HepG2 (cell line): ENCODE data around the gene PPP2R2D. TPM values are rescaled to one million over a fixed set of nuclear protein-coding genes. Genes with fewer than 3 reads are reported as not detected.

Source experiments
- ATAC-seq: fragments of 200-7000 bp; cut with Tn5 transposase; 3 replicates; pipeline ENCODE4 v1.9.1; 2020; ENCODE audit warnings: mild to moderate bottlenecking, moderate library complexity
- BruUV-seq: library from RNA; stranded (reverse); fragments of 400-500 nt; replicated peaks from 2 replicates; lab custom pipeline; 2021; lab: Mats Ljungman, UMichigan
- CTCF ChIA-PET: fragments of 300-600 bp; formaldehyde crosslinking; extraction: SDS; loops from one replicate; lab custom pipeline; 2021; ENCODE audit warnings: low total read pairs, inconsistent platforms, low intra/inter-chr PET ratio; lab: Yijun Ruan, JAX
- POLR2A ChIA-PET: fragments of 350-600 bp; sonication (Branson Sonifier 250); formaldehyde crosslinking; loops from one replicate; lab custom pipeline; 2020; ENCODE audit warnings: antibody characterized with exemption, inconsistent platforms; lab: Yijun Ruan, JAX
- DNase-seq: peaks from one replicate; pipeline ENCODE4 v3.0.0-alpha.2; 2015; ENCODE audit warnings: low spot score
- FAIRE-seq: peaks from 3 replicates; lab custom pipeline; 2011; peaks lifted over from hg19 to GRCh38; lab: Jason Lieb, UNC
- H2AFZ ChIP-seq: one replicate; pipeline ENCODE4 v1.6.1; 2011; ENCODE audit warnings: low read length, inconsistent platforms
- H3K27ac ChIP-seq: fragments of 300-600 bp; 3 replicates; pipeline ENCODE4 v1.8.0; 2011; ENCODE audit warnings: mixed run types, mild to moderate bottlenecking, mixed read lengths, low read length, inconsistent platforms; ENCODE audit not compliant: insufficient read depth; ENCODE audit errors: extremely low read length
- H3K27me3 ChIP-seq, 2 experiments: fragments of 200-600 bp in 1 of 2; 2 replicates in 1 of 2; 3 replicates in 1 of 2; pipeline versions ENCODE4 v1.6.0 to v1.8.0; 2011; ENCODE audit warnings: low read length in 2 of 2, mild to moderate bottlenecking in 2 of 2, moderate library complexity in 2 of 2, inconsistent platforms in 1 of 2; ENCODE audit not compliant: insufficient read depth in 2 of 2, control insufficient read depth in 1 of 2
- H3K36me3 ChIP-seq, 2 experiments: fragments of 200-600 bp in 1 of 2; replicated peaks in 1 of 2; 2 replicates in 1 of 2; 3 replicates in 1 of 2; pipeline versions ENCODE4 v1.5.1 to v1.8.0; 2011; ENCODE audit warnings: low read length in 2 of 2, inconsistent platforms in 1 of 2; ENCODE audit not compliant: insufficient read depth in 2 of 2, control insufficient read depth in 1 of 2
- H3K4me1 ChIP-seq: 2 replicates; pipeline ENCODE4 v1.5.1; 2012; ENCODE audit warnings: low read length, inconsistent platforms; ENCODE audit not compliant: insufficient read depth
- H3K4me2 ChIP-seq: 2 replicates; pipeline ENCODE4 v1.6.0; 2011; ENCODE audit warnings: low read depth, low read length, inconsistent platforms
- H3K4me3 ChIP-seq, 3 experiments: fragments of 200-600 bp in 1 of 3; sonication (generic), shearing (Covaris generic) in 1 of 3; replicated peaks in 1 of 3; 2 replicates each; pipeline ENCODE4 v1.5.1; 2011 to 2016; ENCODE audit warnings: low read length in 3 of 3, inconsistent platforms in 2 of 3, low read depth in 2 of 3, mild to moderate bottlenecking in 2 of 3, control low read depth in 1 of 3, mixed read lengths in 1 of 3; ENCODE audit not compliant: insufficient read depth in 1 of 3
- H3K79me2 ChIP-seq: one replicate; pipeline ENCODE4 v1.6.1; 2011; ENCODE audit warnings: low read length, inconsistent platforms; ENCODE audit not compliant: insufficient read depth
- H3K9ac ChIP-seq: 2 replicates; pipeline ENCODE4 v1.6.0; 2011; ENCODE audit warnings: mild to moderate bottlenecking, low read depth, low read length, inconsistent platforms; ENCODE audit not compliant: insufficient read depth
- H3K9me3 ChIP-seq: 2 replicates; pipeline ENCODE4 v1.5.1; 2012; ENCODE audit warnings: mild to moderate bottlenecking, low read length
- H4K20me1 ChIP-seq: 2 replicates; pipeline ENCODE4 v1.6.0; 2011; ENCODE audit warnings: inconsistent platforms, mild to moderate bottlenecking, low read length, moderate library complexity; ENCODE audit not compliant: insufficient read depth
- AHR ChIP-seq: IDR thresholded peaks from 2 replicates; pipeline ENCODE4 v1.6.1; 2018; ENCODE audit warnings: missing genetic modification reagents, missing compliant biosample characterization
- BRF2 ChIP-seq: sonication (generic); formaldehyde crosslinking; IDR thresholded peaks from 2 replicates; pipeline ENCODE4 v1.8.1; 2022; ENCODE audit warnings: mild to moderate bottlenecking, missing genetic modification reagents
- EEA1 ChIP-seq: sonication (generic); formaldehyde crosslinking; IDR thresholded peaks from 2 replicates; pipeline ENCODE4 v1.5.1; 2020; ENCODE audit warnings: mild to moderate bottlenecking, missing genetic modification reagents, borderline replicate concordance
- ELK4 ChIP-seq: sonication (generic); formaldehyde crosslinking; IDR thresholded peaks from 2 replicates; pipeline ENCODE4 v1.9.0; 2021; ENCODE audit warnings: missing genetic modification reagents, borderline replicate concordance
- FLYWCH1 ChIP-seq: sonication (generic); formaldehyde crosslinking; IDR thresholded peaks from 2 replicates; pipeline ENCODE4 v1.8.1; 2023; ENCODE audit warnings: mild to moderate bottlenecking, missing genetic modification reagents
- FOSL2 ChIP-seq: sonication (generic); formaldehyde crosslinking; IDR thresholded peaks from 2 replicates; pipeline ENCODE4 v1.4.0; 2020; ENCODE audit warnings: missing genetic modification reagents
- FOXJ3 ChIP-seq: sonication (generic); formaldehyde crosslinking; IDR thresholded peaks from 2 replicates; pipeline ENCODE4 v1.4.0; 2020; ENCODE audit warnings: missing genetic modification reagents, mild to moderate bottlenecking, borderline replicate concordance
- HNRNPUL1 ChIP-seq: fragments of 200-400 bp; formaldehyde crosslinking; IDR thresholded peaks from 2 replicates; pipeline ENCODE4 v1.6.1; 2017; ENCODE audit warnings: low read depth, mild to moderate bottlenecking, low read length, moderate library complexity
- JUNB ChIP-seq: sonication (generic); formaldehyde crosslinking; IDR thresholded peaks from 2 replicates; pipeline ENCODE4 v1.8.0; 2022; ENCODE audit warnings: missing genetic modification reagents, mild to moderate bottlenecking, borderline replicate concordance
- MBD4 ChIP-seq: IDR thresholded peaks from 2 replicates; pipeline ENCODE4 v1.6.1; 2012; ENCODE audit warnings: low read length, inconsistent platforms, borderline replicate concordance
- MNT ChIP-seq: fragments of 450-650 bp; IDR thresholded peaks from 2 replicates; pipeline ENCODE4 v1.6.1; 2016
- NFATC3 ChIP-seq: sonication (generic); formaldehyde crosslinking; IDR thresholded peaks from 2 replicates; pipeline ENCODE4 v1.5.1; 2020; ENCODE audit warnings: mild to moderate bottlenecking, missing genetic modification reagents
- PAWR ChIP-seq: sonication (generic); formaldehyde crosslinking; IDR thresholded peaks from 2 replicates; pipeline ENCODE4 v1.4.0; 2020; ENCODE audit warnings: missing genetic modification reagents, mild to moderate bottlenecking, borderline replicate concordance
- TBL1XR1 ChIP-seq: fragments of 150-350 bp; IDR thresholded peaks from 2 replicates; pipeline ENCODE4 v1.6.1; 2014; ENCODE audit warnings: borderline replicate concordance, low read length; ENCODE audit not compliant: partially characterized antibody
- ZKSCAN1 ChIP-seq: fragments of 150-350 bp; IDR thresholded peaks from 2 replicates; pipeline ENCODE4 v1.6.1; 2014; ENCODE audit warnings: low read length
- ZMYM3 ChIP-seq: sonication (generic); formaldehyde crosslinking; IDR thresholded peaks from 2 replicates; pipeline ENCODE4 v1.5.1; 2020; ENCODE audit warnings: mild to moderate bottlenecking, missing genetic modification reagents
- ZNF790 ChIP-seq: sonication (generic); formaldehyde crosslinking; IDR thresholded peaks from 2 replicates; pipeline ENCODE4 v1.8.0; 2022; ENCODE audit warnings: missing genetic modification reagents, mild to moderate bottlenecking, borderline replicate concordance
- WGBS: methylation state at CpG from one replicate; pipeline ENCODE4 v1.1.6; 2017; ENCODE audit warnings: low lambda C conversion rate; 5-methylcytosine and 5-hydroxymethylcytosine counted together
- in situ Hi-C: cut with HindIII; loops from 2 replicates; pipeline ENCODE4 v1.10.0; 2017; ENCODE audit warnings: low pct_unique_long_range_greater_than_20kb; ENCODE audit not compliant: extremely low pct_ligation_motif_present
- intact Hi-C: fragments of 100-400 bp; cut with micrococcal nuclease; formaldehyde crosslinking; loops from one replicate; pipeline ENCODE4 v1.10.0; 2022; ENCODE audit not compliant: unreplicated experiment
- polyA plus RNA-seq, 8 experiments: library from polyadenylated mRNA; depleted of rRNA in 3 of 8; stranded (reverse) in 7 of 8; unstranded in 1 of 8; fragments of >200 nt; fragmentation: Illumina TruSeq in 4 of 8; extraction: Trizol in 4 of 8; gene quantifications; 2 replicates each; pipeline versions ENCODE4 v1.2.1 to v1.2.3, GENCODE V29; 2011 to 2016; ENCODE audit warnings: low read depth in 4 of 8, missing spikeins in 1 of 8, mixed read lengths in 1 of 8; ENCODE audit not compliant: insufficient read depth in 1 of 8
- total RNA-seq, 5 experiments: library from RNA; depleted of rRNA; stranded (reverse); fragments of >200 nt; fragmentation: Illumina TruSeq; extraction: Trizol; gene quantifications; 2 replicates each; pipeline ENCODE4 v1.2.3, GENCODE V29; 2016; ENCODE audit warnings: low read depth in 1 of 5

PPP2R2D gene
- total and polyA plus RNA-seq, 2 of the 13 experiments (the other 11 are each of a cell fraction or from before 2014, with no cell fraction given): 32.7 to 33.2 TPM

- Histone ChIP-seq H3K27me3 (peaks cover 7 to 59% of the 10 kb centered on the region in 2 experiments), H3K79me2 (no peaks in the 10 kb centered on the region), H2AFZ (no peak overlapping the region), H3K9me3 (no peaks in the 10 kb centered on the region), H3K4me3 (no peak overlapping the region), H3K4me1 (peaks cover 13% of the 10 kb centered on the region; the same call in 1 of the 2 replicates), H3K27ac (no peak overlapping the region), H3K36me3 (no peaks in the 10 kb centered on the region), H3K9ac (no peak overlapping the region), H4K20me1 (no peaks in the 10 kb centered on the region), H3K4me2 (no peak overlapping the region)
- no peak for FAIRE-seq
- 100% methylated on average over 1 of the region's 10 CpGs for WGBS
- no peak for ATAC-seq
- no peak for DNase-seq
- TF ChIP-seq HNRNPUL1 (no peak), MNT (no peak), NFATC3 (CRISPR knock-in tag) (no peak), AHR (CRISPR knock-in tag) (no peak), FOSL2 (no peak), ZKSCAN1 (no peak), BRF2 (CRISPR knock-in tag) (no peak), ELK4 (CRISPR knock-in tag) (no peak), PAWR (no peak), FOXJ3 (CRISPR knock-in tag) (no peak), JUNB (CRISPR knock-in tag) (no peak), MBD4 (no peak), EEA1 (CRISPR knock-in tag) (no peak), ZNF790 (CRISPR knock-in tag) (no peak), TBL1XR1 (no peak), FLYWCH1 (CRISPR knock-in tag) (no peak), ZMYM3 (CRISPR knock-in tag) (no peak)
- in situ Hi-C loops (loop anchor here (10.0 to 25.0 kb wide), 2 partner anchors 631 to 1688 kb away; no protein-coding TSS in a partner anchor), intact Hi-C loops (loop anchor here (10.0 kb wide), 1 partner anchor 421 kb away; no protein-coding TSS in a partner anchor)
- no TSS peak for BruUV-seq
- ChIA-PET CTCF (interaction anchor here (1.7 to 1.9 kb wide), 2 partner anchors 421 to 634 kb away, joined by 4 to 6 read pairs; no protein-coding TSS in a partner anchor), POLR2A (no interaction called here)
Observed at GRCh38 chr10:131875501-131875900, 25.3 kb upstream of the PPP2R2D start.
